K562 (cell line): ENCODE results near the gene CASTOR1. TPM values are rescaled to one million over a fixed set of nuclear protein-coding genes. Genes with fewer than 3 reads are reported as not detected.

ENCODE experiments used
- ATAC-seq: fragments of 200-7000 bp; cut with Tn5 transposase; 3 replicates; pipeline ENCODE4 v1.9.1; 2020; ENCODE audit warnings: moderate library complexity
- BruUV-seq: library from RNA; stranded (reverse); fragments of 400-500 nt; replicated peaks from 2 replicates; lab custom pipeline; 2021; lab: Mats Ljungman, UMichigan
- CTCF ChIA-PET: fragments of 300-600 bp; formaldehyde crosslinking; extraction: SDS; loops from one replicate; lab custom pipeline; 2021; ENCODE audit warnings: low intra/inter-chr PET ratio; lab: Yijun Ruan, JAX
- POLR2A ChIA-PET: fragments of 300-600, 350-650 bp; sonication (Branson Sonifier 250); formaldehyde crosslinking; extraction: SDS; loops from one replicate; lab custom pipeline; 2021; ENCODE audit warnings: antibody characterized with exemption, inconsistent platforms; lab: Yijun Ruan, JAX
- DNase-seq, 4 experiments: peaks; one replicate each; pipeline versions ENCODE4 v3.0.0 to v3.0.0-alpha.2; 2011 to 2018; ENCODE audit warnings: low spot score in 3 of 4, mixed read lengths in 3 of 4; ENCODE audit errors: extremely low read depth in 1 of 4
- FAIRE-seq: peaks from 2 replicates; lab custom pipeline; 2011; peaks lifted over from hg19 to GRCh38; lab: Jason Lieb, UNC
- H2AFZ ChIP-seq: 2 replicates; pipeline ENCODE4 v1.6.0; 2011; ENCODE audit warnings: low read depth, low read length, control low read depth, inconsistent platforms
- H3K27ac ChIP-seq: fragments of 200-600 bp; 3 replicates; pipeline ENCODE4 v1.8.0; 2011; ENCODE audit warnings: low read depth, mild to moderate bottlenecking, control low read depth, inconsistent platforms, low read length, moderate library complexity, mixed read lengths; ENCODE audit errors: extremely low read depth
- H3K27me3 ChIP-seq, 2 experiments: fragments of 300-600 bp in 1 of 2; 2 replicates in 1 of 2; 3 replicates in 1 of 2; pipeline versions ENCODE4 v1.6.0 to v1.8.0; 2011; ENCODE audit warnings: inconsistent platforms in 2 of 2, low read length in 2 of 2, mild to moderate bottlenecking in 1 of 2, mixed read lengths in 1 of 2, moderate library complexity in 1 of 2; ENCODE audit not compliant: control insufficient read depth in 2 of 2, insufficient read depth in 2 of 2
- H3K36me3 ChIP-seq: fragments of 300-600 bp; 3 replicates; pipeline ENCODE4 v1.8.0; 2011; ENCODE audit warnings: mild to moderate bottlenecking, low read length, inconsistent platforms; ENCODE audit not compliant: control insufficient read depth, insufficient read depth
- H3K4me1 ChIP-seq, 2 experiments: fragments of 200-600 bp in 1 of 2; replicated peaks in 1 of 2; 2 replicates in 1 of 2; 3 replicates in 1 of 2; pipeline versions ENCODE4 v1.5.1 to v1.8.0; 2011; ENCODE audit warnings: inconsistent platforms in 2 of 2, low read length in 2 of 2, mild to moderate bottlenecking in 1 of 2, mixed read lengths in 1 of 2, moderate library complexity in 1 of 2; ENCODE audit not compliant: control insufficient read depth in 2 of 2, insufficient read depth in 2 of 2
- H3K4me2 ChIP-seq: 2 replicates; pipeline ENCODE4 v1.6.1; 2011; ENCODE audit warnings: low read length, control low read depth, inconsistent platforms, mixed read lengths; ENCODE audit not compliant: insufficient read depth
- H3K4me3 ChIP-seq: fragments of 200-600 bp; sonication (generic), shearing (Covaris generic); 2 replicates; pipeline ENCODE4 v1.5.1; 2016; ENCODE audit warnings: control low read depth, inconsistent platforms
- H3K79me2 ChIP-seq: fragments of 200-600 bp; 3 replicates; pipeline ENCODE4 v1.8.0; 2011; ENCODE audit warnings: low read length, inconsistent platforms; ENCODE audit not compliant: control insufficient read depth, insufficient read depth
- H3K9ac ChIP-seq, 2 experiments: 2 replicates each; pipeline versions ENCODE4 v1.6.0 to v1.6.1; 2011; ENCODE audit warnings: low read depth in 2 of 2, low read length in 2 of 2, control low read depth in 1 of 2, inconsistent platforms in 1 of 2, mild to moderate bottlenecking in 1 of 2, mixed read lengths in 1 of 2; ENCODE audit not compliant: insufficient read depth in 1 of 2
- H3K9me1 ChIP-seq: one replicate; pipeline ENCODE4 v1.6.0; 2011; ENCODE audit warnings: inconsistent platforms, mild to moderate bottlenecking, low read length, moderate library complexity; ENCODE audit not compliant: control insufficient read depth, insufficient read depth
- H3K9me3 ChIP-seq: replicated peaks from 2 replicates; pipeline ENCODE4 v1.5.1; 2011; ENCODE audit warnings: low read depth, low read length, inconsistent platforms; ENCODE audit not compliant: control insufficient read depth, insufficient read depth
- H4K20me1 ChIP-seq: replicated peaks from 2 replicates; pipeline ENCODE4 v1.6.1; 2011; ENCODE audit warnings: low read length, inconsistent platforms, mixed read lengths; ENCODE audit not compliant: control insufficient read depth, insufficient read depth
- SP1 ChIP-seq: sonication (generic); formaldehyde crosslinking; IDR thresholded peaks from 2 replicates; pipeline ENCODE4 v1.8.1; 2022; ENCODE audit warnings: mild to moderate bottlenecking, missing genetic modification reagents
- WGBS: fragments of 100-300 bp; shearing (Covaris generic); methylation state at CpG from one replicate; pipeline ENCODE4 v1.1.6; 2016; ENCODE audit warnings: low coverage, mixed read lengths; ENCODE audit not compliant: insufficient coverage; ENCODE audit errors: missing lambda C conversion rate; 5-methylcytosine and 5-hydroxymethylcytosine counted together
- in situ Hi-C: fragments of 300-500 bp; cut with MboI; formaldehyde crosslinking; loops from 4 replicates; pipeline ENCODE4 v1.15.0; 2018; ENCODE audit warnings: inconsistent platforms, mixed read lengths
- intact Hi-C: fragments of 100-400 bp; cut with micrococcal nuclease; formaldehyde crosslinking; loops from 2 replicates; pipeline ENCODE4 v1.14.2; 2022
- polyA plus RNA-seq, 8 experiments: library from polyadenylated mRNA; depleted of rRNA in 4 of 8; stranded (reverse) in 5 of 8; unstranded in 3 of 8; fragments of >200 nt; fragmentation: Nextera tagmentation in 2 of 8; fragmentation: Illumina TruSeq in 1 of 8; extraction: Ambion mirVana in 2 of 8; extraction: Trizol in 1 of 8; gene quantifications; 2 replicates each; pipeline versions ENCODE4 v1.2.1 to v1.2.3, GENCODE V29; 2011 to 2014; ENCODE audit warnings: inconsistent platforms in 1 of 8, missing spikeins in 1 of 8
- total RNA-seq, 7 experiments: library from RNA; depleted of rRNA in 6 of 7; stranded (reverse); fragments of >200 nt in 6 of 7; fragmentation: Illumina TruSeq in 2 of 7; extraction: Trizol in 2 of 7; gene quantifications; 2 replicates each; pipeline versions ENCODE4 v1.2.1 to v1.2.3, GENCODE V29; 2011 to 2021; ENCODE audit warnings: low replicate concordance in 1 of 7
- TF ChIP-seq, protein P1 (sequence below): fragments of 250-450 bp; sonication (Bioruptor Pico); IDR thresholded peaks from 2 replicates; pipeline ENCODE4 v1.5.0; 2020; ENCODE audit warnings: mild to moderate bottlenecking, borderline replicate concordance

CASTOR1 gene
- total and polyA plus RNA-seq, 9 of the 15 experiments (the other 6 are each of a cell fraction or from before 2014, with no cell fraction given), result 0.35 to 2.6 (median 1.1) TPM

DNA sequence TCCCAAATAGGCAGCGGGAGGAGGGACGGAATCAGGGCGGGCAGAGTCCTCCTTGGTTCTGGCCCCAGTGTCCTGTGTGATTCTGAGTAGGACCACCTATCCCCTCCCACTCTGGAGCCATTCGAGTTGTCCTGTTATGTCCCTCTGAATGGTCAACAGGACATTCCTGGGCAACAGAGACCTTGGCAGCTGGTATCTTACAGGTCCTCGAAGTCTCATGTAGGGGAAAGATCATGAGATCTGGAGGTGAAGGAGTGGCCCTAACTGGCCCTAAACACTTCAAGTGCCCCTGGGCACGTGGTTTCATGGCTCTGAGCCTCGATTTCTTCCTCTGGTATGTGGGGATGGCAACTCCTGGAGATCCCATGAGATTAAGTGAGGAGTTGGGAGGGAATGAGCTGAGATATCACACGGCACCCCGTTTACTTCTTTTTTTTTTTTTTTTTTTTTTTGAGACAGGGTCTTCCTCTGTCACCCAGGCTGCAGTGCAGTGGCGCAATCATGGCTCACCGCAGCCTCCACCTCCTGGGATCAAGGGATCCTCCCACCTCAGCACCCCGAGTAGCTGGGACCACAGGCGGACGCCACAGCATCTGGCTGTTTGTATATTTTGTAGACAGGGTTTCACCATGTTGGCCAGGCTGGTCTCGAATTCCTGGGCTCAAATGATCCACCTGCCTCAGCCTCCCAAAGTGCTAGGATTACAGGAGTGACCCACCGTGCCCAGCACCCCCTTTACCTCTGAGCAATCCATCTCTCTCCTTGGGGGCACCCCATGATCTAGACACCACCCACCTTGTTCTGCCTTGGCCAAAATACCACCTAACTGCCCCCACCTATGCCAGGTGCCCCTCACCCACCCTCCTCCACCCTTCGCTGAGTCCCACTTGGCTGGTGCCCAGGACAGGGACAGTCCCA is 49.6 kb downstream of the CASTOR1 start:
- no peak for ATAC-seq
- 17% methylated on average over 13 of the region's 17 CpGs for WGBS
- intact Hi-C loops, result no loop called here
- in situ Hi-C loops, result loop anchor here (5.0 kb wide), 1 partner anchor 132 kb away; no protein-coding TSS in a partner anchor
- Histone ChIP-seq H3K9me1 (no peaks in the 10 kb centered on the region), H3K4me2 (no peak overlapping the region), H3K79me2 (no peaks in the 10 kb centered on the region), H3K36me3 (no peaks in the 10 kb centered on the region), H3K27me3 (peaks cover 0 to 25% of the 10 kb centered on the region in 2 experiments; a peak in 2 of 5 replicates), H3K9me3 (no peaks in the 10 kb centered on the region), H2AFZ (no peak overlapping the region), H3K9ac (no peak overlapping the region), H3K4me1 (peaks cover 3 to 12% of the 10 kb centered on the region in 2 experiments; a peak in 3 of 5 replicates), H3K4me3 (no peak overlapping the region), H3K27ac (no peak overlapping the region), H4K20me1 (0 out of 2 replicates have a peak, but pooled peaks cover 4% of the 10 kb centered on the region)
- ChIA-PET CTCF (no interaction called here), POLR2A (no interaction called here)
- no peak for FAIRE-seq
- no peak for TF ChIP-seq SP1 (CRISPR knock-in tag)
- TF ChIP-seq, protein P1, sequence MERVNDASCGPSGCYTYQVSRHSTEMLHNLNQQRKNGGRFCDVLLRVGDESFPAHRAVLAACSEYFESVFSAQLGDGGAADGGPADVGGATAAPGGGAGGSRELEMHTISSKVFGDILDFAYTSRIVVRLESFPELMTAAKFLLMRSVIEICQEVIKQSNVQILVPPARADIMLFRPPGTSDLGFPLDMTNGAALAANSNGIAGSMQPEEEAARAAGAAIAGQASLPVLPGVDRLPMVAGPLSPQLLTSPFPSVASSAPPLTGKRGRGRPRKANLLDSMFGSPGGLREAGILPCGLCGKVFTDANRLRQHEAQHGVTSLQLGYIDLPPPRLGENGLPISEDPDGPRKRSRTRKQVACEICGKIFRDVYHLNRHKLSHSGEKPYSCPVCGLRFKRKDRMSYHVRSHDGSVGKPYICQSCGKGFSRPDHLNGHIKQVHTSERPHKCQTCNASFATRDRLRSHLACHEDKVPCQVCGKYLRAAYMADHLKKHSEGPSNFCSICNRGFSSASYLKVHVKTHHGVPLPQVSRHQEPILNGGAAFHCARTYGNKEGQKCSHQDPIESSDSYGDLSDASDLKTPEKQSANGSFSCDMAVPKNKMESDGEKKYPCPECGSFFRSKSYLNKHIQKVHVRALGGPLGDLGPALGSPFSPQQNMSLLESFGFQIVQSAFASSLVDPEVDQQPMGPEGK (CRISPR knock-in tag), result no peak
- DNase-seq, result no peak
- no TSS peak for BruUV-seq
